Prostate gland (tissue), 1 donor: ENCODE results near the gene VPS37B.

Experiments used
- POLR2A ChIP-seq: fragments of 450-650 bp; IDR thresholded peaks from one replicate; pipeline ENCODE4 v1.6.1; 2016; ENCODE audit warnings: antibody characterized with exemption, mild to moderate bottlenecking
- POLR2AphosphoS5 ChIP-seq: sonication (generic); formaldehyde crosslinking; IDR thresholded peaks from one replicate; pipeline ENCODE4 v1.6.1; 2017; ENCODE audit warnings: antibody characterized with exemption

- TF ChIP-seq POLR2AphosphoS5 (no peak), POLR2A (no peak)
These were observed 39.4 kb upstream of the VPS37B start for GRCh38 chr12:122935318-122935717.
